ENCODE data around the gene C12orf75.
"Not testable (repeated sequence)": the region's sequence is repeated elsewhere in the genome, so short reads cannot be mapped to it uniquely, and the experiment has no call there.

C12orf75 gene

GRCh38 chr12:105321125-105321524, 9.4 kb upstream of the C12orf75 start:
- no peak overlapping the region for H3K4me3 ChIP-seq (ENCODE audit: low read depth, low read length)
- no peak for TF ChIP-seq CTCF (IDR thresholded peaks at IDR 0.05; ENCODE audit: control insufficient read depth, extremely low read depth, insufficient read depth)
- no peak for DNase-seq (ENCODE audit: low read depth)

- no peak for DNase-seq (ENCODE audit: low read depth)
- H3K4me3 ChIP-seq (ENCODE audit: low read depth, low read length), result no peak overlapping the region
- TF ChIP-seq CTCF (IDR thresholded peaks at IDR 0.05; ENCODE audit: control insufficient read depth, extremely low read depth, insufficient read depth), result no peak
These were observed 8.4 kb upstream of the C12orf75 start for GRCh38 chr12:105322070-105322469.

- H3K4me3 ChIP-seq (ENCODE audit: low read depth, low read length), result no peak overlapping the region
- TF ChIP-seq CTCF (IDR thresholded peaks at IDR 0.05; ENCODE audit: control insufficient read depth, extremely low read depth, insufficient read depth), result no peak
- no peak for DNase-seq (ENCODE audit: low read depth)
These were observed 5.8 kb upstream of the C12orf75 start for GRCh38 chr12:105324704-105325103.

GRCh38 chr12:105325117-105325516, 5.4 kb upstream of the C12orf75 start:
- no peak overlapping the region for H3K4me3 ChIP-seq (ENCODE audit: low read depth, low read length)
- TF ChIP-seq CTCF (IDR thresholded peaks at IDR 0.05; ENCODE audit: control insufficient read depth, extremely low read depth, insufficient read depth), result no peak
- no peak for DNase-seq (ENCODE audit: low read depth)

GRCh38 chr12:105329926-105330282, 587 bp upstream of the C12orf75 start:
- no peak for TF ChIP-seq CTCF (IDR thresholded peaks at IDR 0.05; ENCODE audit: control insufficient read depth, extremely low read depth, insufficient read depth)
- peak overlapping the region; percentile 63 for H3K4me3 ChIP-seq (ENCODE audit: low read depth, low read length)
- DNase-seq (ENCODE audit: low read depth), result no peak

- TF ChIP-seq CTCF (IDR thresholded peaks at IDR 0.05; ENCODE audit: control insufficient read depth, extremely low read depth, insufficient read depth), result no peak
- DNase-seq (ENCODE audit: low read depth), result no peak
- H3K4me3 ChIP-seq (ENCODE audit: low read depth, low read length), result peak overlapping the region; percentile 63
These were observed 677 bp downstream of the C12orf75 start for GRCh38 chr12:105330931-105331804.

GRCh38 chr12:105331805-105332251, 1.3 kb downstream of the C12orf75 start:
- H3K4me3 ChIP-seq (ENCODE audit: low read depth, low read length), result no peak overlapping the region
- DNase-seq (ENCODE audit: low read depth), result no peak
- TF ChIP-seq CTCF (IDR thresholded peaks at IDR 0.05; ENCODE audit: control insufficient read depth, extremely low read depth, insufficient read depth), result no peak

- not testable (repeated sequence) for H3K4me3 ChIP-seq (ENCODE audit: low read depth, low read length); DNase-seq (ENCODE audit: low read depth)
These were observed 1.8 kb downstream of the C12orf75 start for GRCh38 chr12:105332286-105332685.
